Measurements from ENCODE around the gene CCDC13.

CCDC13 gene

GRCh38 chr3:42805141-42805821 is 32.2 kb upstream of the CCDC13 start:
- TF ChIP-seq POLR2AphosphoS5 (IDR thresholded peaks at IDR 0.05; ENCODE audit: low read depth): no peak
- TF ChIP-seq SPI1 (IDR thresholded peaks at IDR 0.05; ENCODE audit: borderline replicate concordance, low read depth): no peak
- no peak for TF ChIP-seq REST (IDR thresholded peaks at IDR 0.05; ENCODE audit: insufficient replicate concordance, low read depth)
- TF ChIP-seq CTCF (IDR thresholded peaks at IDR 0.05; ENCODE audit: insufficient read depth, low read length): no peak
- TF ChIP-seq GABPA (IDR thresholded peaks at IDR 0.05; ENCODE audit: low read depth): no peak
- no peak for DNase-seq (ENCODE audit: low read depth in 1 of 2, low spot score in 1 of 2)
- Histone ChIP-seq H3K27ac (replicated peaks) (no peak overlapping the region), H3K4me3 (replicated peaks; ENCODE audit: insufficient read depth, low read length) (no peak overlapping the region), H3K27me3 (ENCODE audit: insufficient read depth, poor library complexity, severe bottlenecking) (no peaks in the 10 kb centered on the region)

GRCh38 chr3:42804831-42805132 is 31.7 kb upstream of the CCDC13 start:
- no peaks in the 10 kb centered on the region for H3K27me3 ChIP-seq (ENCODE audit: insufficient read depth, poor library complexity, severe bottlenecking)
- DNase-seq (ENCODE audit: low read depth in 1 of 2, low spot score in 1 of 2): no peak
- TF ChIP-seq POLR2AphosphoS5 (IDR thresholded peaks at IDR 0.05; ENCODE audit: low read depth): no peak
- TF ChIP-seq CTCF (IDR thresholded peaks at IDR 0.05; ENCODE audit: insufficient read depth, low read length): no peak
- no peak for TF ChIP-seq GABPA (IDR thresholded peaks at IDR 0.05; ENCODE audit: low read depth)
- no peak for TF ChIP-seq REST (IDR thresholded peaks at IDR 0.05; ENCODE audit: insufficient replicate concordance, low read depth)
- TF ChIP-seq SPI1 (IDR thresholded peaks at IDR 0.05; ENCODE audit: borderline replicate concordance, low read depth): no peak
- peak overlapping the region; percentile 65 for H3K27ac ChIP-seq (replicated peaks)
- H3K4me3 ChIP-seq (replicated peaks; ENCODE audit: insufficient read depth, low read length): peak overlapping the region; percentile 94

- H3K27ac ChIP-seq (replicated peaks): peak within 1 kb of the TSS; percentile 65
- peak within 1 kb of the TSS; percentile 94 for H3K4me3 ChIP-seq (replicated peaks; ENCODE audit: insufficient read depth, low read length)
- H3K27me3 ChIP-seq (ENCODE audit: insufficient read depth, poor library complexity, severe bottlenecking): no peaks in the 10 kb centered on the region
- TF ChIP-seq POLR2AphosphoS5 (IDR thresholded peaks at IDR 0.05; ENCODE audit: low read depth): peak; percentile 58; the same call in 1 of the 2 replicates
- TF ChIP-seq GABPA (IDR thresholded peaks at IDR 0.05; ENCODE audit: low read depth): no peak
- DNase-seq (ENCODE audit: low read depth in 1 of 2, low spot score in 1 of 2): peak; percentile 82 to 95
These were observed 31.2 kb upstream of the CCDC13 start, which contains the start of gene HIGD1A for GRCh38 chr3:42804106-42804830. Gene HIGD1A, minus strand, starts transcription at chr3:42804490. Its CDS starts 10,237 bp downstream, at chr3:42794253.

- DNase-seq (ENCODE audit: low read depth in 1 of 2, low spot score in 1 of 2): peak in 1 of 2 experiments; percentile 16
- H3K27ac ChIP-seq (replicated peaks): peak overlapping the region; percentile 65
- no peaks in the 10 kb centered on the region for H3K27me3 ChIP-seq (ENCODE audit: insufficient read depth, poor library complexity, severe bottlenecking)
- H3K4me3 ChIP-seq (replicated peaks; ENCODE audit: insufficient read depth, low read length): peak overlapping the region; percentile 94
- no peak for TF ChIP-seq SPI1 (IDR thresholded peaks at IDR 0.05; ENCODE audit: borderline replicate concordance, low read depth)
These were observed 30.5 kb upstream of the CCDC13 start for GRCh38 chr3:42803414-42804105.
